Gastroesophageal sphincter (tissue), 4 donors: ENCODE data around the gene TMEM178A. TPM values are rescaled to one million over a fixed set of nuclear protein-coding genes. Genes with fewer than 3 reads are reported as not detected.
"Not testable (repeated sequence)": the region's sequence is repeated elsewhere in the genome, so short reads cannot be mapped to it uniquely, and the experiment has no call there.

Source experiments
- ATAC-seq: fragments of 150-250 bp; one replicate; pipeline ENCODE4 v1.9.1; 2016; ENCODE audit warnings: mild to moderate bottlenecking, moderate library complexity
- H3K27ac ChIP-seq, 4 donors: fragments of 200-600 bp; sonication (generic) in 3 of 4; 1 replicate in 3 of 4; 2 replicates in 1 of 4; pipeline ENCODE4 v1.5.1; 2016 to 2019
- H3K27me3 ChIP-seq: fragments of 200-600 bp; sonication (generic); one replicate; pipeline ENCODE4 v1.5.1; 2019
- H3K36me3 ChIP-seq, 2 donors: fragments of 200-600 bp; sonication (generic); one replicate each; pipeline ENCODE4 v1.5.1; 2019; ENCODE audit warnings: control low read depth in 1 of 2
- H3K4me1 ChIP-seq, 3 donors: fragments of 200-600 bp; sonication (generic); 1 replicate in 2 of 3; 2 replicates in 1 of 3; pipeline ENCODE4 v1.5.1; 2016 to 2019; ENCODE audit warnings: control low read depth in 2 of 3
- H3K4me3 ChIP-seq, 2 donors: fragments of 200-600 bp; sonication (generic); one replicate each; pipeline ENCODE4 v1.5.1; 2019; ENCODE audit warnings: mild to moderate bottlenecking in 1 of 2, moderate library complexity in 1 of 2
- H3K9me3 ChIP-seq, 3 donors: fragments of 200-600 bp; sonication (generic); one replicate each; pipeline ENCODE4 v1.5.1; 2017 to 2019; ENCODE audit warnings: control low read depth in 2 of 3
- CTCF ChIP-seq, 4 experiments: fragments of 200-600 bp in 2 of 4; fragments of 450-650 bp in 2 of 4; sonication (generic) in 1 of 4; IDR thresholded peaks; one replicate each; pipeline ENCODE4 v1.5.1; 2017 to 2019; ENCODE audit warnings: antibody characterized with exemption in 4 of 4, mild to moderate bottlenecking in 2 of 4, moderate library complexity in 2 of 4
- EP300 ChIP-seq: sonication (generic); formaldehyde crosslinking; IDR thresholded peaks from one replicate; pipeline ENCODE4 v1.6.1; 2017; ENCODE audit warnings: antibody characterized with exemption, mild to moderate bottlenecking
- POLR2A ChIP-seq, 2 donors: fragments of 450-650 bp; IDR thresholded peaks; one replicate each; pipeline ENCODE4 v1.6.1; 2017; ENCODE audit warnings: antibody characterized with exemption in 2 of 2, mild to moderate bottlenecking in 2 of 2, moderate library complexity in 1 of 2
- POLR2AphosphoS5 ChIP-seq: sonication (generic); formaldehyde crosslinking; IDR thresholded peaks from one replicate; pipeline ENCODE4 v1.6.1; 2017; ENCODE audit warnings: antibody characterized with exemption
- WGBS, 2 donors: methylation state at CpG; one replicate each; pipeline ENCODE4 v1.1.5; 2018; ENCODE audit warnings: low coverage in 1 of 2; 5-methylcytosine and 5-hydroxymethylcytosine counted together
- total RNA-seq, 4 donors: library from RNA; depleted of rRNA; stranded (reverse); fragments of >200 nt; gene quantifications; one replicate each; pipeline ENCODE4 v1.1.0, GENCODE V29; 2016

Gene TMEM178A
- total RNA-seq, 4 donors from 2014 or later = 3.4 to 14.6 (median 4.8) TPM

- Histone ChIP-seq H3K9me3 (no peaks in the 10 kb centered on the region), H3K4me1 (peaks cover 0 to 12% (median 2%) of the 10 kb centered on the region in 3 donors), H3K36me3 (no peaks in the 10 kb centered on the region), H3K27me3 (no peaks in the 10 kb centered on the region), H3K4me3 (no peak overlapping the region), H3K27ac (no peak overlapping the region)
- no peak for TF ChIP-seq EP300
- TF ChIP-seq CTCF (IDR thresholded peaks at IDR 0.05) = no peak
- TF ChIP-seq POLR2A (IDR thresholded peaks at IDR 0.05) = no peak
- TF ChIP-seq POLR2AphosphoS5 = no peak
- WGBS, 2 donors = 28 to 42% methylated on average over 2 of the region's 2 CpGs
- no peak for ATAC-seq
These were observed 42.9 kb upstream of the TMEM178A start for GRCh38 chr2:39622860-39623259.

- H3K4me3 ChIP-seq = no peak overlapping the region
- no peaks in the 10 kb centered on the region for H3K36me3 ChIP-seq
- WGBS, 2 donors = 27 to 57% methylated on average over 1 to 3 of the region's 5 CpGs
- no peak for ATAC-seq
- H3K9me3 ChIP-seq = no peaks in the 10 kb centered on the region
- H3K27me3 ChIP-seq = no peaks in the 10 kb centered on the region
- H3K27ac ChIP-seq = no peak overlapping the region
- peaks cover 0 to 12% (median 2%) of the 10 kb centered on the region in 3 donors for H3K4me1 ChIP-seq
- TF ChIP-seq POLR2AphosphoS5 (no peak), EP300 (no peak), POLR2A (IDR thresholded peaks at IDR 0.05) (no peak), CTCF (IDR thresholded peaks at IDR 0.05) (no peak)
These were observed 41.8 kb upstream of the TMEM178A start for GRCh38 chr2:39623917-39624316.

- ATAC-seq = peak; percentile 57
- no peaks in the 10 kb centered on the region for H3K9me3 ChIP-seq
- no peak overlapping the region for H3K27ac ChIP-seq
- peaks cover 0 to 5% (median 0%) of the 10 kb centered on the region in 3 donors for H3K4me1 ChIP-seq
- no peaks in the 10 kb centered on the region for H3K27me3 ChIP-seq
- H3K4me3 ChIP-seq = no peak overlapping the region
- 50 to 83% methylated on average over 2 to 9 of the region's 9 CpGs for WGBS, 2 donors
- no peaks in the 10 kb centered on the region for H3K36me3 ChIP-seq
- no peak for TF ChIP-seq POLR2AphosphoS5
- TF ChIP-seq EP300 = no peak
- no peak for TF ChIP-seq CTCF (IDR thresholded peaks at IDR 0.05)
- TF ChIP-seq POLR2A (IDR thresholded peaks at IDR 0.05) = no peak
These were observed 40.4 kb upstream of the TMEM178A start for GRCh38 chr2:39625193-39625926.

- Histone ChIP-seq H3K9me3 (no peaks in the 10 kb centered on the region), H3K4me3 (no peak overlapping the region), H3K4me1 (no peaks in the 10 kb centered on the region), H3K27ac (no peak overlapping the region), H3K27me3 (no peaks in the 10 kb centered on the region), H3K36me3 (no peaks in the 10 kb centered on the region)
- WGBS, 2 donors = 80 to 100% methylated on average over 4 to 5 of the region's 5 CpGs
- TF ChIP-seq CTCF (IDR thresholded peaks at IDR 0.05) (no peak), EP300 (no peak), POLR2A (IDR thresholded peaks at IDR 0.05) (no peak), POLR2AphosphoS5 (no peak)
- ATAC-seq = peak; percentile 10
These were observed 39.8 kb upstream of the TMEM178A start for GRCh38 chr2:39625927-39626270.

- H3K4me3 ChIP-seq, H3K4me1 ChIP-seq, ATAC-seq, H3K27me3 ChIP-seq, H3K9me3 ChIP-seq, H3K36me3 ChIP-seq, H3K27ac ChIP-seq: not testable (repeated sequence)
- WGBS, 2 donors = no CpG with 5 or more reads among the region's 28 CpGs
These were observed 37.4 kb upstream of the TMEM178A start for GRCh38 chr2:39628346-39628745.
